GM18507 (cell line): ENCODE measurements around the gene OXCT2.
"Not testable (repeated sequence)": the region's sequence is repeated elsewhere in the genome, so short reads cannot be mapped to it uniquely, and the experiment has no call there.

ENCODE experiments used
- DNase-seq: peaks from one replicate; pipeline ENCODE4 v3.0.0; 2011; ENCODE audit warnings: low read depth; ENCODE audit not compliant: insufficient read length; ENCODE audit errors: extremely low spot score
- FAIRE-seq: peaks from 2 replicates; lab custom pipeline; 2011; peaks lifted over from hg19 to GRCh38; lab: Jason Lieb, UNC

Gene OXCT2

DNA sequence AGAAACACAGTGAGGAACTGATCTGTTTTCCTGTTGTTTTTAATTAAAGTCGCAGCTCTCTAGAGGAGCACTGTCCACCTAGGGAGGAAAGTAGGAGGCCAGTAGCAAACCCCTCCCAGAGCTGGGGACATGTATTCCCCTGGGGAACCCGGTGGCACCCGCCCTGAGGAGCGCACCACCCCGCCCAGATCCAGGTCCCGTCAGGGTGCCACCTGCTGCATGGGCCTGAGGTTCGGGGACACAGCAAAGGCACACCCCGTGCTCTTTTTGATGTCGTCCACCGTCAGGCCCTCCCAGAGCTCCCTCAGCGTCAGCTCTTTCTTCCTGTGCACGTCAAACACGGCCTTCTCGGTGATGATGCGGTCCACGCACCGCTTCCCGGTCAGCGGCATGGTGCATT lies 1.6 kb downstream of the OXCT2 start:
- not testable (repeated sequence) for FAIRE-seq, DNase-seq

DNA sequence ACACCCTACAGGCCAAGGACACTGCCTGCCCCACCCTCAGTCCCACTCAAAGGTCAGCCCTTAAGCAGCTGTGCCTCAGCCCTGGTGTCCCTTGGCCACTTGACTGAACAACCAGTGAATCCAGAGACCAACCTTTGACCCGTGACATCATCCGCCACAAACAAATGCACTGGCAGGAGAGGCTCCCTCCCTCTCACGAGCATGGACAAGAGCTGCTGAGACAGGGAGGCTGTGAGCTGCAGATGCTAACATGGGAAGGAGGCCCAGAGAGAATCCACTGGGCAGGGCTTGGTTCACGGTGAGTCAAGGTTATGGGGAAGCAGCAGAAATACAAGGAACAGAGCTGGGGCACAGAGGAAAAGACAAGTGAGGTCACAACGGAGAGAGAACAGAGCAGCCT lies 4.7 kb downstream of the OXCT2 start:
- DNase-seq, FAIRE-seq: not testable (repeated sequence)

DNA sequence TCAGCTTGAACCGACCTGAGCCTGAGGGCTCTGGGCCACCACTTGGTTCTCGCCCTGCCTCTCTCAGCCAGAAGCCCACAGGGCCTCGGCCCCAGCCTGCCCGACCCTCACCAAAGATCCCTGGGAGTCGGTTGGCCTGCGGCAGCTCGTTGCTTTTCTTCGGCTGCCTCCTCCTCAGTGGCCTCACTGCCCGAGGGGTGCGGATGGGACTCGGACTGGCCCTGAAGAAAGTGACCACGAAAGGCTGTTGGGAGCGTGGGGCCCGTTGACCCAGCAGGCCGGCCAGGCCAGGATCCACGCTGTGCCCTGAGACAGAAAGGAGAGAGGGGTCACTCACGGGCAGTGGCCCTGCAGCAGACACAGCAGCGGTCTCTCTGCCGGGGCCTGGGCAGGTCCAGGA lies 6.6 kb downstream of the OXCT2 start:
- DNase-seq, FAIRE-seq: not testable (repeated sequence)

- not testable (repeated sequence) for DNase-seq, FAIRE-seq
Observed at GRCh38 chr1:39763619-39764374, 7.4 kb downstream of the OXCT2 start.

- no peak for DNase-seq
- no peak for FAIRE-seq
Observed at GRCh38 chr1:39762550-39763540, 8.3 kb downstream of the OXCT2 start.

GRCh38 chr1:39761557-39762260 lies 9.4 kb downstream of the OXCT2 start:
- no peak for FAIRE-seq
- DNase-seq, result no peak

GRCh38 chr1:39761016-39761415 lies 10.1 kb downstream of the OXCT2 start:
- FAIRE-seq, result no peak
- no peak for DNase-seq

DNA sequence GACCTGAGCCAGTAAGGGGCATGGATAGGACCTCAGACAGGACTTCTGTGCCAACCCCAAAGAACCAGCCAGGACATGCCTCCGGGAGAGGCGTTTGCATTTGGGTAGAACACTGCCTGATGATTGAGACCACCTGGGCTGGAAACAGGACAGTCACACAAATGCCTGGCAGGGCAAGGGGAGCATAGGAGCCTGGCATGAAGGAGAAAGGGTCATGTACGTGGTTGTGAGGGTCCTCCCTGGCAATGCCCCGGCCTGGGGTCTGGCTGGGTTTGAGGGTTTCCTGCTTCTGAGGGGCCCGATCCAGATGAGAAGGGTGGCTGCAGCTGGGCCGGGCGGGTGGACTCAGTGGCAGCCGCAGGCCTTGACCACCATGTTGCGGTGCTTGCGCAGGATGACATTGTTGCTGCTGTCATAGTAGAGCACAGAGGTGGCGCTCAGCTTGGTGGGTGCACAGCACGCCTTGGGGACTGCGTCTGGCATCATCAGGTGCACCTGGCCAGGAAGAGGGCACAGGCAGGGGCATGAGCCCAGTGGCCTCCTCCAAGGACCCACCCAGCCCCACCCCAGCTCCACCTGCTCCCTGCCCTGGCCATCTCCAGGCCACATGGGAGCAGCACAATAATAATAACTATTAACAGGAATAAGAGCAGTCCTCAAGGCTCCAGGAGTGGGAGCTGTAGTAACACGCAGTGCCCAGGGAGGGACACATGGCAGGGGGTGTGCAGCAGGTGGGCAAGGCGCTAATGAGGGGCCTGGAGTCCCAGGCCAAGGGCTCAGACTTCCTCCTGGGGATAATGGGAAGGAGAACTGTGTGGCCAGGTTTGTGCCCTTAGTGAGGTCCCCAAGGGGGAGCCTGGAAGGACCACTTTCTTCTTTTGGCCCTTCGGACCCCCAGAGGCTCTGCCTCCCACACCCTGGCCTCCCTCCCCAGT lies 10.8 kb downstream of the OXCT2 start:
- no peak for FAIRE-seq
- DNase-seq, result no peak

DNA sequence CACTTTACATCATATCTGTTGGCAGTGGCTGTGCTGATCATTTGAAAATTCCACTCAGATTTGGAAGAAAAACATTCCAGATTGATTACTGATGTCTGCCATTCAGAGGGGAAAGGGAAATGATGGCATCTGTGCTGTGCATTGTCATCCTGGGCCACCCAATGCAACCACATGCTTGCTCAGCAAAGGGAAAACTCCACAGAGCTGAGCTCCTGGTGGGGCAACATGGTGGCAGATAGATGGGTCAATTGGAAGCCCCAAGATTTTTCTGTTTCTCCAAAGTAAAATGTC lies 11.8 kb downstream of the OXCT2 start:
- no peak for DNase-seq
- FAIRE-seq, result no peak

GRCh38 chr1:39758556-39759435 lies 12.4 kb downstream of the OXCT2 start:
- DNase-seq (no peak), FAIRE-seq (no peak)

- DNase-seq (no peak), FAIRE-seq (no peak)
Observed at GRCh38 chr1:39757501-39757900, 13.6 kb downstream of the OXCT2 start.

GRCh38 chr1:39755965-39756659 lies 15.0 kb downstream of the OXCT2 start:
- FAIRE-seq (no peak), DNase-seq (no peak)

DNA sequence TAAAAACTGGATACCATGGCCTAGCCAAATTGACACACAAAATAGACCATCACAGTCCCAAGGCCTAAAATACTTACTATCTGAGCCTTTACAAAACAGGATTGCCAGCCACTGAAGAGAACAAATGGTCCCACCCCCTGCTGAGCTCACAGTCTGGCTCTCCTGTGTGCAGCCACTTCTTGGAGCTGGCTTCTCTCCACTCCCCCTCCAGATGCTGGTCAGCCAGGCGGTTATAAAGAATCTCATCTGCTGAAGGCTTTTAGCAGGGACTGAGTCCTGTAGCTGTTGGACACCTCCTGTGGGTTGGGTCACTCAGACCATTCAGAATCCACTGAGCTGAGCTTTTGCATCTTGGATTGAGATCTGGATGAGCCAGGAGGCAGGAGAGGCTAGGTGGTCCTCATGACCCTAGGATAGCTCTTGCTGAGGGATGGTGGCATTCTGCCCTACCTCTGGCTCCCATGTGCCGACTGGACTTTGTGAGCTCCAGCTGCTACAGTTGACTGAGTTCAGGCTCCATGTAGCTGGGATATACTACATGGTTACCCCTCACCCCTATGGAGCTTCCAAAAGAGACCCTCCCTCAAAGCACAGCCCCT lies 16.1 kb downstream of the OXCT2 start:
- DNase-seq, result no peak

GRCh38 chr1:39754026-39754570 lies 17.1 kb downstream of the OXCT2 start:
- FAIRE-seq (no peak), DNase-seq (no peak)

More for the DNA sequence above, 16.1 kb downstream of the OXCT2 start:
- no peak for FAIRE-seq

GRCh38 chr1:39753132-39754025 lies 17.8 kb downstream of the OXCT2 start:
- DNase-seq, result no peak
- FAIRE-seq, result no peak

GRCh38 chr1:39752703-39753102 lies 18.4 kb downstream of the OXCT2 start:
- no peak for FAIRE-seq
- DNase-seq, result no peak
